ENCODE data around the gene ZKSCAN4.

DNA sequence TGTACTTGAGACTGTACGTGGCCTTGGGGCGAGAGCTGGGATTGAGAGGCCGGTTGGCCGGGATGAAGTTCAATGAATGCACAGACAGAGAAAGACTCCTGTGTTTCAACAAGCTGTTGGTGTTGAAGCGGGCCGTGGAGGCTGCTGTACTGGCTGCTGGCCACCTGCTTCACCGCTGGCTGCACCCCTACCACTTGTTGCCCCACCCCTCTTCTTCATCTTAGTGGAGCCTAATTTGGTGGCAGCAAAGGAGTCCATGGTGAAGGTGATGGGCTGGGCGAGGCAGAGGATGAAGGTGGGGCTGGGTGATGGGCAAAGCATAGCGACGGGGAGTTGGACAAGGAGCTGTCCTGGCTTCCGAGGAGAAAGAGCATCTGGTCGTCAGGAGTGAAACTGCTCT is 34.2 kb downstream of the ZKSCAN4 start:
- no peak for TF ChIP-seq EZH2 (IDR thresholded peaks at IDR 0.05; ENCODE audit: borderline replicate concordance, insufficient read depth, low read depth, low read length, poor library complexity, severe bottlenecking)
- TF ChIP-seq, protein P1, sequence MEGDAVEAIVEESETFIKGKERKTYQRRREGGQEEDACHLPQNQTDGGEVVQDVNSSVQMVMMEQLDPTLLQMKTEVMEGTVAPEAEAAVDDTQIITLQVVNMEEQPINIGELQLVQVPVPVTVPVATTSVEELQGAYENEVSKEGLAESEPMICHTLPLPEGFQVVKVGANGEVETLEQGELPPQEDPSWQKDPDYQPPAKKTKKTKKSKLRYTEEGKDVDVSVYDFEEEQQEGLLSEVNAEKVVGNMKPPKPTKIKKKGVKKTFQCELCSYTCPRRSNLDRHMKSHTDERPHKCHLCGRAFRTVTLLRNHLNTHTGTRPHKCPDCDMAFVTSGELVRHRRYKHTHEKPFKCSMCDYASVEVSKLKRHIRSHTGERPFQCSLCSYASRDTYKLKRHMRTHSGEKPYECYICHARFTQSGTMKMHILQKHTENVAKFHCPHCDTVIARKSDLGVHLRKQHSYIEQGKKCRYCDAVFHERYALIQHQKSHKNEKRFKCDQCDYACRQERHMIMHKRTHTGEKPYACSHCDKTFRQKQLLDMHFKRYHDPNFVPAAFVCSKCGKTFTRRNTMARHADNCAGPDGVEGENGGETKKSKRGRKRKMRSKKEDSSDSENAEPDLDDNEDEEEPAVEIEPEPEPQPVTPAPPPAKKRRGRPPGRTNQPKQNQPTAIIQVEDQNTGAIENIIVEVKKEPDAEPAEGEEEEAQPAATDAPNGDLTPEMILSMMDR (IDR thresholded peaks at IDR 0.05), result no peak
